Loucy (cell line): Measurements from ENCODE around the gene OAF.

Experiments
- H2AFZ ChIP-seq: fragments of 200-600 bp; sonication (generic); 2 replicates; pipeline ENCODE4 v1.6.0; 2016; ENCODE audit warnings: antibody characterized with exemption, mild to moderate bottlenecking, low read length, moderate library complexity
- H3F3A ChIP-seq: fragments of 200-600 bp; 2 replicates; pipeline ENCODE4 v1.6.0; 2016; ENCODE audit warnings: antibody characterized with exemption, low read depth, mild to moderate bottlenecking
- H3K27me3 ChIP-seq: fragments of 200-600 bp; sonication (generic); 2 replicates; pipeline ENCODE4 v1.6.1; 2014; ENCODE audit warnings: low read length, mild to moderate bottlenecking; ENCODE audit not compliant: insufficient read depth, poor library complexity, severe bottlenecking
- H3K36me3 ChIP-seq: fragments of 200-600 bp; sonication (generic); 2 replicates; pipeline ENCODE4 v1.6.1; 2016; ENCODE audit warnings: low read length; ENCODE audit not compliant: insufficient read depth
- H3K4me1 ChIP-seq: fragments of 200-600 bp; sonication (generic); 2 replicates; pipeline ENCODE4 v1.5.1; 2014; ENCODE audit warnings: low read length, mild to moderate bottlenecking; ENCODE audit not compliant: insufficient read depth, poor library complexity, severe bottlenecking
- H3K4me2 ChIP-seq: fragments of 200-600 bp; sonication (generic); 2 replicates; pipeline ENCODE4 v1.6.0; 2014; ENCODE audit warnings: antibody characterized with exemption, low read length, low read depth, mild to moderate bottlenecking; ENCODE audit not compliant: poor library complexity, severe bottlenecking
- H3K4me3 ChIP-seq: fragments of 200-600 bp; sonication (generic); 2 replicates; pipeline ENCODE4 v1.5.1; 2014; ENCODE audit warnings: low read length, mild to moderate bottlenecking, mixed read lengths; ENCODE audit not compliant: poor library complexity, severe bottlenecking
- H3K79me2 ChIP-seq: fragments of 200-600 bp; sonication (generic); 2 replicates; pipeline ENCODE4 v1.6.1; 2014; ENCODE audit warnings: low read length; ENCODE audit not compliant: insufficient read depth
- H3K9ac ChIP-seq: fragments of 200-600 bp; sonication (generic); 2 replicates; pipeline ENCODE4 v1.6.0; 2014; ENCODE audit warnings: mild to moderate bottlenecking, low read depth, low read length, moderate library complexity; ENCODE audit not compliant: poor library complexity, severe bottlenecking
- H3K9me2 ChIP-seq: fragments of 200-600 bp; sonication (generic); replicated peaks from 2 replicates; pipeline ENCODE4 v1.6.1; 2016; ENCODE audit warnings: low read depth, low read length, mixed read lengths
- H3K9me3 ChIP-seq: fragments of 200-600 bp; sonication (generic); 2 replicates; pipeline ENCODE4 v1.6.1; 2014; ENCODE audit warnings: mild to moderate bottlenecking, antibody characterized with exemption, low read length, low read depth; ENCODE audit not compliant: insufficient read depth
- H4K20me1 ChIP-seq: fragments of 200-600 bp; sonication (generic); 2 replicates; pipeline ENCODE4 v1.6.0; 2014; ENCODE audit warnings: antibody characterized with exemption, low read length, mild to moderate bottlenecking; ENCODE audit not compliant: insufficient read depth, poor library complexity, severe bottlenecking
- CTCF ChIP-seq: fragments of 200-600 bp; sonication (generic); conservative IDR thresholded peaks from 2 replicates; pipeline ENCODE4 v1.5.1; 2014; ENCODE audit warnings: mild to moderate bottlenecking, antibody characterized with exemption, low read length
- EZH2phosphoT487 ChIP-seq: fragments of 200-600 bp; IDR thresholded peaks from 2 replicates; pipeline ENCODE4 v1.6.1; 2018; ENCODE audit warnings: antibody characterized with exemption, mild to moderate bottlenecking, moderate library complexity, borderline replicate concordance

The OAF gene

DNA sequence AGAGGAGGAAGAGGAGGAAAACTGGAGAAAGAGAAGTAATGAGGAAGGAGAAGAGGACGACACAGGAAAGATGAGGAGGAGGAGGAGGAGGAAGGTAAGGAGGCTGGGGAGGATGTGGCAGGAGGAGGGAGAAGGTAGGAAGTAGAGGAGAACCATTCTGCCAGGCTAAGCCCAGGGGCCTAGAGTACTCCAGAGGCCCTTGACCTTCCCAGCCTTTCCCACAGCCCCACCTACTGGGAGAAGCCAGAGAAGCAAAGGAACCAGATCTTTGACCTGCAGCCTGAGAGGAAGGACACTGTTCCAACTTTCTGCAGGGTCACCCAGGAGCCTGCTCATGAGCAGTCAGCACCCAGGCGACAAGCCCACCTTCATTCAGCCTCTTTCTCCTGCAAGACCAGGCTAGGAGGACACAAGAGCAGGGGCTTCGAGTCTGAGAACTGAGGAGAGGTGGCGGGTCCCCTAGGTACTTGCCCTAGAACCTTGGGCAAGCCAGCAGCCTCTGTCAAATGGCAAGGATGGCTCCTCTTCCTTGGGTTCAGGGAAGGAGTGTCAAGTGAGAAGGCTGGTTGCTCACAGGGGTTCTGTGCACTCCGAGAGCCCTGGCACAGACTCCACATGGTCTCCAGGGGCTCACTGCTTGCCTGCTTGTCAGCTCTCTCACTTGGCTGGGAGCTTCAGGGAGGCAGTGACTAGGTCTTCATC is 27.9 kb upstream of the OAF start:
- H3K36me3 ChIP-seq: no peaks in the 10 kb centered on the region
- H2AFZ ChIP-seq: no peak overlapping the region
- no peak overlapping the region for H3K4me3 ChIP-seq
- H3K9me3 ChIP-seq: no peaks in the 10 kb centered on the region
- no peaks in the 10 kb centered on the region for H3K9me2 ChIP-seq
- TF ChIP-seq EZH2phosphoT487 (no peak), CTCF (peak; percentile 48)
- H3K79me2 ChIP-seq: no peaks in the 10 kb centered on the region
- no peaks in the 10 kb centered on the region for H3K4me1 ChIP-seq
- H3K9ac ChIP-seq: no peak overlapping the region
- H4K20me1 ChIP-seq: no peaks in the 10 kb centered on the region
- H3F3A ChIP-seq: no peaks in the 10 kb centered on the region
- no peaks in the 10 kb centered on the region for H3K27me3 ChIP-seq
- no peak overlapping the region for H3K4me2 ChIP-seq

GRCh38 chr11:120183701-120184141 is 27.1 kb upstream of the OAF start:
- H4K20me1 ChIP-seq: no peaks in the 10 kb centered on the region
- no peaks in the 10 kb centered on the region for H3K4me1 ChIP-seq
- no peaks in the 10 kb centered on the region for H3F3A ChIP-seq
- H3K9me2 ChIP-seq: no peaks in the 10 kb centered on the region
- no peaks in the 10 kb centered on the region for H3K36me3 ChIP-seq
- no peak overlapping the region for H3K4me2 ChIP-seq
- H3K79me2 ChIP-seq: no peaks in the 10 kb centered on the region
- no peaks in the 10 kb centered on the region for H3K9me3 ChIP-seq
- H3K9ac ChIP-seq: no peak overlapping the region
- no peaks in the 10 kb centered on the region for H3K27me3 ChIP-seq
- no peak overlapping the region for H3K4me3 ChIP-seq
- no peak overlapping the region for H2AFZ ChIP-seq
- TF ChIP-seq CTCF: no peak
- TF ChIP-seq EZH2phosphoT487: no peak

DNA sequence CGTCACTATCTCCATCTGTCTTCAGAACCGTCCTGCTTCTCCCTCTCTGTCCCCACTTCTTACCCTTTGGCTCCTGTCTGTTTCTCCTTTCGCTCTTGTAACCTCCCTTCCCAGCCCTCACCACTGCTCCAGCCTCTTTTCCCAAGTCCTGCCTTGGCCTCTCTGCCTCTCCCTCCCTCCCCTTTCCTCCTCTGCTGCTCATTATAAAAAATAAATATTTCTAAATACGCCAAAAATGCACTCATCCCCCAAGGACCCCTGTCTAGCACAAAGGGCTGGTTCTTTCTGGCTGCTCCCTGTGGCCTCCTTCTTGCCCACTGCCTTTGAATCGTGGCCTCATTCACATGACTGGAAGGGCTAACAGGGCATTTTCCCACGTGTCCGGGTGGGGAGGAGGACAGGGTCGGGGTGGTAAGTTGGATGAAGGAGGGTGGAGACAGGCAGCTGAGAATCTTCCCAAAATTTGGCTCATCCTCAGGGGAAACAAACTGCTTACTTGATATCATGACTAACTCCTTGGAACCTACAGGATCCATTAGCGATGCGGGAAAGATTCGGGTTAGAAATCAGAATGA is 26.4 kb upstream of the OAF start:
- H4K20me1 ChIP-seq: no peaks in the 10 kb centered on the region
- no peak overlapping the region for H2AFZ ChIP-seq
- no peaks in the 10 kb centered on the region for H3K36me3 ChIP-seq
- H3K9me3 ChIP-seq: no peaks in the 10 kb centered on the region
- H3K4me1 ChIP-seq: no peaks in the 10 kb centered on the region
- no peaks in the 10 kb centered on the region for H3F3A ChIP-seq
- no peak overlapping the region for H3K4me3 ChIP-seq
- no peaks in the 10 kb centered on the region for H3K9me2 ChIP-seq
- H3K79me2 ChIP-seq: no peaks in the 10 kb centered on the region
- H3K9ac ChIP-seq: no peak overlapping the region
- no peak overlapping the region for H3K4me2 ChIP-seq
- TF ChIP-seq CTCF: no peak
- no peak for TF ChIP-seq EZH2phosphoT487
- no peaks in the 10 kb centered on the region for H3K27me3 ChIP-seq
